ENCODE results near the gene GMIP. TPM values are rescaled to one million over a fixed set of nuclear protein-coding genes. Genes with fewer than 3 reads are reported as not detected.

GMIP gene
- total RNA-seq, 1 experiment from 2014 or later = 12.7 TPM

- no peaks in the 10 kb centered on the region for H3K27me3 ChIP-seq (ENCODE audit: insufficient read depth, low read length)
- H3K79me1 ChIP-seq (ENCODE audit: insufficient read depth, low read depth, low read length, poor library complexity, severe bottlenecking) = no peaks in the 10 kb centered on the region
- no peak overlapping the region for H3T11ph ChIP-seq (ENCODE audit: low read length)
- DNase-seq = no peak
- WGBS (ENCODE audit: extremely low coverage, insufficient read length, low lambda C conversion rate) = no CpG with 5 or more reads among the region's 22 CpGs
- Mint-ChIP-seq H3K27me3 (ENCODE audit: low read depth) (no peaks in the 10 kb centered on the region; the same call in 1 of the 2 replicates), H3K4me3 (no peak overlapping the region), H3K36me3 (ENCODE audit: insufficient read depth in 1 of 3, low read depth in 3 of 3) (peaks cover 35 to 94% (median 82%) of the 10 kb centered on the region in 3 experiments; a peak in 6 of 7 replicates), H3K27ac (no peak overlapping the region), H3K9me3 (no peaks in the 10 kb centered on the region), H3K4me1 (no peaks in the 10 kb centered on the region)
- no peaks in the 10 kb centered on the region for H3K4me1 ChIP-seq (ENCODE audit: insufficient read depth, low read length)
- H3K23ac ChIP-seq (ENCODE audit: insufficient read length, low read depth, low read length) = no peak overlapping the region
- H2BK5ac ChIP-seq (ENCODE audit: insufficient read length, low read length) = no peak overlapping the region
- no peaks in the 10 kb centered on the region for H3K23me2 ChIP-seq (ENCODE audit: insufficient read length, low read depth, low read length, poor library complexity, severe bottlenecking)
- H2AK5ac ChIP-seq (ENCODE audit: insufficient read length, low read length) = no peak overlapping the region
- H3K9ac ChIP-seq (ENCODE audit: extremely low read depth, insufficient read length, low read length) = no peak overlapping the region
- no peak overlapping the region for H3K18ac ChIP-seq (ENCODE audit: insufficient read length, low read depth, low read length)
- H4K91ac ChIP-seq (ENCODE audit: insufficient read length, low read depth, low read length) = no peak overlapping the region
- no peak overlapping the region for H3K27ac ChIP-seq (ENCODE audit: insufficient read length, low read depth, low read length)
- no peak overlapping the region for H2BK15ac ChIP-seq (ENCODE audit: low read depth, low read length)
- H4K20me1 ChIP-seq (ENCODE audit: control insufficient read depth, insufficient read depth, insufficient read length) = no peaks in the 10 kb centered on the region
- H3K14ac ChIP-seq (ENCODE audit: insufficient read depth, low read length) = no peak overlapping the region
- H3K4me2 ChIP-seq (ENCODE audit: insufficient read depth, insufficient read length, low read length) = no peak overlapping the region
- H3K56ac ChIP-seq (ENCODE audit: insufficient read length, low read depth, low read length) = no peak overlapping the region
- H3K4ac ChIP-seq (ENCODE audit: low read depth, low read length) = no peak overlapping the region
- no peak for TF ChIP-seq CTCF (conservative IDR thresholded peaks at IDR 0.05)
- no peak overlapping the region for H2BK120ac ChIP-seq (ENCODE audit: low read depth, low read length, poor library complexity, severe bottlenecking)
- H2AFZ ChIP-seq (ENCODE audit: low read length) = no peak overlapping the region
- no peaks in the 10 kb centered on the region for H3K9me3 ChIP-seq (ENCODE audit: control insufficient read depth, low read depth, low read length)
- no peak overlapping the region for H4K5ac ChIP-seq (ENCODE audit: insufficient read length, low read depth, low read length)
- H4K8ac ChIP-seq (replicated peaks; ENCODE audit: insufficient read length, low read depth, low read length) = no peak overlapping the region
- no peak overlapping the region for H2BK20ac ChIP-seq (ENCODE audit: low read depth, low read length, poor library complexity, severe bottlenecking)
- H3K79me2 ChIP-seq (ENCODE audit: insufficient read depth, low read length) = no peaks in the 10 kb centered on the region
- no peak overlapping the region for H2BK12ac ChIP-seq (ENCODE audit: insufficient read length, low read depth, low read length)
Measured at GRCh38 chr19:19649580-19649995, 6.1 kb upstream of the GMIP start.

Measured in H9 (cell line).